Activated T-helper 1 cell treated with anti-CD3 and anti-CD28 coated beads, Interleukin-2, amount 50 U/mL, for 16 hours (primary cell): ENCODE data around the gene RAB4A.
"Not testable (repeated sequence)": the region's sequence is repeated elsewhere in the genome, so short reads cannot be mapped to it uniquely, and the experiment has no call there.

ENCODE experiments used
- DNase-seq, 2 donors: peaks; one replicate each; pipeline ENCODE4 v3.0.0-alpha.2; 2020; ENCODE audit warnings: low read depth in 1 of 2, low spot score in 1 of 2

Gene RAB4A

DNA sequence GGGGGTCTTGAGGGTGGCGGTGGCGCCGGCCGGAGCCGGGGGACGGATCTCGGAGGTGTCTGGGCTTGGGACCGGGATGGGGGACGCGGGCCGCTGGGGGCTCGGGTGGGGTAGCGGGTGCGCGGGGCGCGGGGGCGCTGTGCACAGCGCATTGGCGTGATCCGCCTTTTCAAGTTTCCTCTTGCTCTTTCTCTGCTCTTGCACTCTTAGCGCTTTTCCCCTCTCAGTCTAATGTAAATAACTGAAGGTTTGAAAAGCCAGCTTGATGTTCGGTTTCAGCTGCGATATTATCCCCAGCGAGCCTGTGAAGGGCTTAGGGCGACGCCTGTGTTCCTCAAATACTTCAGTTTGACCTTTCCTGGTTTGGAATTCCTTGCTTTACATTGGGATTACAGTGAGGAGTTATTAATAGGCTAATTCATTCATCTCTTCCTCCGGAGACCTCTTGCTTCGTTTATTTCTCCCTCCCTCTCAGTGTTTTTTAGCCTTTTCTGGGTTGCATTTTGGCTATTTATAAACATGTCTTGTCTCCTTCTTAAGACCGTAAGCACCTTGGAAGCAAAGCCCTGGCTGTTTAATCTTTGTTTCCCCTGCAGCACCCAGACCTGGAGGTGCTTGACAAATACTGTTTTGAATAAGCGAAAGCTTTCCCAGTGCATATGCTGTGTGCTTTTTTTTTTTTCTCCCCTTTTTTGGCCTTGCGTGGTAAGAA lies 693 bp downstream of the RAB4A start:
- peak in 1 of 2 donors; percentile 11 for DNase-seq

DNA sequence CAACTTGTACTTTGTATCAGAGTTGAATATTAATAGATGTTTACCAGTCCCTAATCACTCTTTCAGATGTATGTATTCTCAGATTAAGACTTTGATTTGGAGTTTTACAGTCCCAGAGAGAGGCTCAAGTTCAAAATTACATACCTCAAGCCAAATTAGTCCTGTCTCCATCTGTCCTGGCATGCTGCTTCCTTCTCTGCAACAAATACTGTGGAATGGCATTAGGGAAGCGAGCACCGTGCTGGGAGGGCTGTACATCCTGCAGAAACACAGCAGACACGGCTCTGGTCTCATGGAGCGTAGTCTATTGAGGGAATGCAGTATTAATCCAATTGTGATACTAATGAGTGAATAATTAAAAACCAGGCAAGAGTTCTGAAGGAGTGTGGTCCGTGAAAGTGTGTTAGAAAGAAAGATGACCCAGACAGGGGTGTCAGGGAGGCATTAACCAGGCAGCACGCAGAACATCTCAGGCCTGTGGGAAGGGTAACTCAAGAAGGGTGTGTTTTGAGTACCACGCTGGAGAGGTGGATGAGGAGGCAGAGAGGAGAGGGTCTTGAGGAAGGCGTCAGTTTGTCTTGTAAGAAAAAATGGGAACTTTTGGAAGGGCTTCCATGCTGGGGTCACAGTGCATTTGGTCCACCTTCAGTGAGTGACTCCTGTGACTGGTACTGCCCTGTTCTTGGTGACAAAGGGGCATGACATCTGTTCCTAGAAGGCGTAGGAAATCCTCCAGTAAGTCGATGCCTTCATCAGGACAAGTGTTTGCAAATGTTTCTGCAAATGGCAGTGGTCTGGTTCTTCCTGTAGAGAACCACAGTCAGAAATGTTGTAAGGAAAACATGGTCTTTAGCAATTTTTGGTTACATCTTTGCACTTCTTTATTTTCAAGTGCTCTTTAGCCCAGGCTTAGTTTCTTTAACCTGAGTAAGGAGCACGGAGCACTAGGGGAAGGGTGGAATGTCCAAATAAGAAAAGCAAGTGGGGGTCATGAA lies 1.6 kb downstream of the RAB4A start:
- no peak for DNase-seq

DNA sequence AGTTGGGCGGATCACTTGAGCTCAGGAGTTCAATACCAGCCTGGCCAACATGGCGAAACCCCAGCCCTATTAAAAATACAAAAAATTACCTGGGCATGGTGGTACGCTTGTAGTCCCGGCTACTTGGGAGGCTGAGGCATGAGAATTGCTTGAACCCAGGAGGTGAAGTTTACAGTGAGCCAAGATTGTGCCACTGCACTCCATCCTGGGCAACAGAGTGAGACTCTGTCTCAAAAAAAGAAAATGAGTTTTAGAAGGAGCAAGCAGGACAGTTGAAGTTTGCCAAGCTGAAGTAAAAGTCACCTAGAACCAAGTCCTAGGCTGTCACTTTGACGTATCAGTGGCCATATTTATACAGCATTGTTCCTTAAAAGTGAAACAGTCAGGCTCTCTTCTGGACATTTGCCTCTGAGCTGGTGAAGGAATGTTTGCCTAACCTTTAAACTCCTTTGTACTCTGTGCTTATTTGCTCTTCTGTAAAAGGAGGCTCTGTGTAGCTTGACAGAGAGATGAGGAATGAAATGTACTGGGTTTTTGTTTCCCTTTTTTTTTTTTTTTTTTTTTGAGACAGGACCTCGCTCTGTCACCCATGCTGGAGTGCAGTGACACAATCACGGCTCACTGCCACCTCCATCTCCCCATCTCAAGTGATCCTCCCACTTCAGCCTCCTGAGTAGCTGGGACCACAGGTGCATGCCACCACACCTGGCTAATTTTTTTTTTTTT lies 2.8 kb downstream of the RAB4A start:
- DNase-seq = no peak

DNA sequence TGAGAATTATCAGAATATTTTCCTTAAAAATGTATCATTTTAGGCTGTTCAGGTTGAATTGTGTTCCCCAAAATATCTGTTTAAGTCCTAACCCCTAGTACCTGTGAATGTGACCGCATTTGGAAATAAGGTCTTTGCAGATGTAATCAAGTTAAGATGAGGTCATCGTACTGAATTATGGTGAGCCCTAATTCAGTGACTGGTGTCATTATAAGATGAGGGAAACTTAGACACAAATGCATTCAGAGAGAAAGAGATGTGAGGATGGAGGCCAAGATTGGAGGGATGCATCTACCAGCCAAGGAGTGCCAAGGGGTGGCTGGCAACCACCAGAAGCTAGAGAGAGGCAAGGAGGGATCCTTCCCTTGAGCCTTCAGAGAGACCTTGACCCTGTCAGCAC lies 4.1 kb downstream of the RAB4A start:
- no peak for DNase-seq

DNA sequence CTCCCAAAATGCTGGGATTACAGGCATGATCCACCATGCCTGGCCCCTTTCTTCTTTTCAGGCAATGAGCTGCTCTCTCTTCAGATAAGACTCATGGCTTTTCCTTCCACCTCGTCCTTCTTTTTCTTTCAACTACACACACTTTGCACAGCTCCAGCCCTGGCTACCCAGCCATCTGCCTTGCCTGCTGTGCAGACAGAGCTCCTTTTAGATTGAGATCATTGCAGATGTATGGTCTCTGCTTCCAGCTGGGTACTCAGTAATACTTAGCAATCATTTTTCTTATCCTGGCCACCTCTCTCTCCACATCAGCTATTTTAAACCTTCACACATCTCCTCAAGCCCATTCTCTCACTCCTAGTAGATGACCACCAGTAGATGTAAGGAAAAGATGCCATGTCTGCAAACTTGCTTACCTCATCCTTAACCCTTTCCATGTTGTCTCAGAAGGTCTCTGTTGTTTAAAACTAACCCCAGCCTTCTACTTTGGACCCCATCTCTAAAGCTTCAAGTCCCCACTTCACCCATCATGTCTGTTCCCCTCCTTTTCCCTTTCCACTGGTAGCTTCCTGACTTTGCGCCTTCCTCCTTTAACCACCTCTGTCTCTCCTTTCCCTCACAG lies 7.3 kb downstream of the RAB4A start:
- DNase-seq = no peak

DNA sequence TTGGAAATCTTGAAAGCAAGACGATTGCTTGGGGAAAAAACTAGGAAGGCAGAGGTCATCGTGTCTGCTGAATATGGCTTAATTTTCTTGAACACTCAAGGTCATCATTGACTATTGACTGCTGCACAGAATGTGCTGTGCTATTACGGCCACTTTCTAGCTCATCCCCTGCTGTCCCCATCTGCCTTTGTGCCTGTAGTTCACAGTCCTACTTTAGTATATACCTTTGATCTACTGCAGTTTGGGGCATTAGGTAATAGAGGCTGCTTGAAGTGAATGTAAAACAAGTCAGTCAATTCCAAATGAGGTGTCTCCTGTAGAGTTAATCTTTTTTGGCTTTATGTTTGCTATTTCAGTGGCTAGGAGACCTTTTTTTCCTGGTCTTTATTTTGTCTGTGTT lies 8.3 kb downstream of the RAB4A start:
- no peak for DNase-seq

DNA sequence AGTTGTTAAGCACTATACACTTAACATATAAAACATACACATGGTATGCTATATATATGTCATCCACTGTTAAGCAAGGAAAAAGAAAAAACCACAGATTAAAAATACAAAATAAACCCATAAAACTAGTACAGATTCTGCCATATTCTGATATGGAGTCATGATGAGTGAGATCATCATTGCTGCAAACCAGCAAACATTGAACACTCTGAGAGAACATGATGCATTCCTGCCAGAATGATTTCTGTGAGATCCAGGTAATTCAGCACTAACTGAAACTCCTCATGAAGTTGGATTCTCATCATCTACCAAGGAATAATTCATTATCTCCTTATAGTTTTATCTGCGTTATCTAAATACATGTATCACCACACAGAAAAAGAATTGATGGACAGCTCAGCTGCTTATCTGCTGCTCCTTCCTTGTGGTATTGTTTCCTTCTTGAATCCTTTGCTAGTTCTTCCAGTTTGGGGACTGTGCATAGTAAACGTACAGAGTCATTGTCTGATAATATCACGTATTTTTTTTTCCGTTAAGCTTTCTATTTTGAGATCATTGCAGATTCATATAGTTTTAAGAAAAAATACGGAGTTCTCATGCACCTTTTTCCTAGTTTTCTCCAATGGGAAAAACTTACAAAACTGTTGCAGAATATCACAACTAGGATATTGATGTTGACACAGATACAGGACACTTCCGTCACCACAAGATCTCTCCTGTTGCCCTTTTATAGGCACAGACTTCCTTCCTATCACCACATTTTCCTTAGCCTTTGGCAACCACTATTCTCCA lies 9.3 kb downstream of the RAB4A start:
- DNase-seq = no peak

DNA sequence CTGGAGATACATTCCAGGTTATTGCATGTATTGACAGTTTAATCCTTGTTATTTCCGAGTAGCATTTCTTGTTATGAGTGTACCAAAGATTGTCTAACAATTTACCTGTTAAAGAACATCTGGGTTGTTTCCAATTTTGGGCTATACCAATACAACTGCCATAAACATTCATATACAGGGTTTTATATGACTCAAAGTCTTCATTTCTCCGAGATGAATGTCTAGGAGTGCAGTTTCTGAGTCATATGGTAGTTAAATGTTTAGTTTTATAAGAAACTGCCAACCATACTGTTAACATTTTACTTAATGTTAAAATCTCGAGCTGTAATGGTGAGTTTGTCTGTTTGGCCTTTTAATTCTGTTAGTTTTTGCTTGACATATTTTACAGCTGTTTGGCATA lies 10.0 kb downstream of the RAB4A start:
- DNase-seq = no peak

DNA sequence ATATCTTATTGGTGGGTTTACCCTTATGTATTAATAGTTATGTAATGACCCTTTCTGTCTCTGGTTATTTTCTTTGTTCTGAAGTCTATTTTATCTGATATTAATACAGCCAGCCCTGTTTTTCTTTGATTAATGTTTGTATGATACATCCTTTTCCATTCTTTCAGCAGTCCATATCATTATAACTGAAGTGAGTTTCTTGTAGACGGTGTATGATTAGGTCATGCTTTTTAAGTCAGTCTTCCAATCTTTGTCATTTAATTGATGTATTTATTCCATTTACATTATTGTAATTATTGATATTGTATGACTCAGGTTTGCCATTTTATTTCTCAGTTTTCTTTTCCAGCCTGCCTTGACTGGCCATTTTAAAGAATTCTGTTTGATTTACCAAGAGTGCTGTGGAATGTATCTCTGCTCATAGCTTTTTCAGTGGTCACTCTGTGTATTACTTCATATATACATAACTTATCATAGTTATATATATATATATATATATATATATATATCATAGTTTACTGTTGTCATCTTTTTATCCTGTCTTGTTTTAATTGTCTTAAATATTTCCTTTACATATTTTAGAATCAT lies 10.5 kb downstream of the RAB4A start:
- DNase-seq = no peak

DNA sequence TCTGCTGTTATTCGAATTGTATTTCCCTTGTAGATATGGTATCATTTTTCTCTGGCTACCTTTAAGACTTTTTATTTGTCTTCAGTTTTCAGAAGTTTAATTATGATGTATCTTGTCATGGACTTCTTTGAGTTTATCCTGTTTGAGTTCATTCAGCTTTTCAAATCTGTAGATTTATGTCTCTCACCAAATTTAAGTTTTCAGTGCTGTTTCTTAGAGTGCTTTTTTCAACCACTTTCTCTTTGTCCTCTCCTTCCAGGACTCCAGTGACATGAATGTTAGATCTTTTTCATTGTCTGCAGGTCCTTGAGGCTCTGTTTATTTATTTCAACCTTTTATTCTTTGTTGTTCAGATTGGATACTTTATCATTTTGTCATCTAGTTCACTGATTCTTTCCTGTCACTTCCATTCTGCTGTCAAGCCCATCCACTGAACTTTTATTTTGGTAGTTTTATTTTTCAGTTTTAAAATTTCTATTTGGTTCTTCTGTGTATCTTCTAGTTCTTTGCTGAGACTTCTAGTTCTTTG lies 11.4 kb downstream of the RAB4A start:
- DNase-seq = no peak

DNA sequence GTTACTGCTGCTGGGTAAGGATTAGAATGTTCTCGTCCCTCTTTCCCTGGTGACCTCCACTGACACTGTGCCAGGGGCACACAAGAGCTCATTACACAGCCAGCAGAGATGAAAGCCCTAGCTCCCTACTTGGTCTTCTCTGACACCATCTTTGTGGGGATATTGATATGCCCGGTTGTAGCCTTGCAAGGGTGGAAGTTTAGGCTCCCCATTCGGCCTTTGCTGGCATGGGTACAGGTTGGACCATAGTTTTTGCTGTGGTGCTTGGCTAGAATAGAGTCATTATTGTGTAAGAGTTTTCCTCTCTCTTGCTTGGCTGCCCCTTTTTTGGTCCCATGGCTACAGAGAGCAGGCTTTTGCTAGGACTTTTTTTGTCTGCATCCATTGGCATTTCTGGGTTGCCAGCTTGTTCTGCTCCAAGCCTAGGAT lies 12.3 kb downstream of the RAB4A start:
- DNase-seq = no peak

DNA sequence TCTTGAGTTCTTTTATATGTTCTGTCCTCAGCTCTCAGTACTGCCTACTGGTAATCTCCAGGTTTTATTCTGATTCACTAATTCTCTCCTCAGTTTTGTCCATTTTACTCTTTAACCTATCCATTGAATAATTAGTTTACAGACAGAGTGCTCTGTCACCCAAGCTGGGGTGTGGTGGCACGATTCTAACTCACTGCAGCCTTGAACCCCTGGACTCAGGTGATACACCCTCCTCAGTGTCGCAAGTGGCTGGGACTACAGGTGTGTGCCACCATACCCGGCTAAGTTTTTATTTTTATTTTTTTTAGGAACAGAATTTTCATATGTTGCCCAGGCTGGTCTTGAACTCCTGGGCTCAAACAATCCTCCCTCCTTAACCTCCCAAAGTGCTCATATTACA lies 14.0 kb downstream of the RAB4A start:
- no peak for DNase-seq

DNA sequence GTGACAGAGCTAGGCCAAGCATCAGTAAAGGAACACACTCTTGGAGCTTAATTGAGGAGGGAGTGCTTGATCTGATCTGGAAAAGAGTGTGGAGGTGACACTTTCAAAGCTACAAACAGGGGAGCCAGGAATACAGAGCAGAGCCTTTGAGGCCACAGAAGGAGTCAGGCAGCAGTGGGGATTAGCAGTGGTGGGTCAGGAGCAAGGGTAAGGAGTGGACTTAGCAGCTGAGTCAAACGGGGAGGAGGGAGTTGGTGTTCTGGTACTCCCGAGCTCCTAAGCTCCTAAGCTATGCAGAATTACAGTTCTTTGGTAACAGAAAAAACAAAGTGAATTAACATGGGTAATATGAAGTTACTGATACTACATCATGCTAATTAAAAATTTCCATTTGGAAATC lies 14.5 kb downstream of the RAB4A start:
- no peak for DNase-seq

DNA sequence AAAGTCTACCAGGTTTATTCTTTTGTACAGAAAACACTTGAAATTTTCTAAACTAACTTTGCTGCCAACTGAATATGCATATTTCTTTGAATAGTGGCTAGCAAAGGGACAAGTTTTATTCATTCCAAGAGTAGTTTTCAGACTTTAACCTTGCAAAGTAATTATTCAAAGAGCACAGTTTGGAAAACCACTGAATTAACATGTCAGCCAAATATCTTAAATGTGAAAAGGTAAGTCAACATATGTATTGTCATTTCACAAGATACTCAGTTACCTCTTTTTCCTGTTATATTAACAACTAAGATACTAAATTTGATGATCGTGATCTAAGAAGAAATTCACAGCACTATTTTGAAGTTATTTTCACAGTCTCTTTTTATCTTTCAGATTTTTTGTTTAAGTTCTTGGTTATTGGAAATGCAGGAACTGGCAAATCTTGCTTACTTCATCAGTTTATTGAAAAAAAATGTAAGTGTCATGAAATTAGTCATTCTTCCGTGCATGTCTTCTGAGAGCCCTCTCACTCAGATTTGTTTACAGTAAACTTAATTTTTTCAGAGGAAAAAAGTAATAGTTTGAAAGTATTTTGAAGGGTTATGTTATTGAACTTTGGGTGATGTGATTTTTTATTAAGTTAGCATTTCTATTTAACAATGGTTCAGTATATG lies 15.3 kb downstream of the RAB4A start:
- DNase-seq = no peak

DNA sequence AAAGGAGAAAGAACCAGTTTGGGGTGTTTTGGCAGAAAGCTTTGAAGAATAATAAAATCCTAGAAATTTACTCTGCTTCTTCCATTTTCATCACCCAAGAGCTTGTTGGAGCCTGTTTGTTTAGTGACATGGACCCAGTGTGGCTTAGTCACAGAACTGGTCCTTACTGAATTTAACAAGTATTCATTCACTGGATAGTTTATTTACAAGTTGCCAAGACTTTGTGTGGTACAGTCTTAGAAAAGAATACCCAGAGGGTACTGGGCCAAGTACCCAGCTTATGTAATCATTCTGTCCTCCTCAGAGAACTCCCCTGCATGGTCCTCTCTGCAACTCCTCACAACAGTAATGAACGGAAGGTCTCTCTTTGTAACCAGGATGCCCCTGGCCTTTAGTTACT lies 16.4 kb downstream of the RAB4A start:
- no peak for DNase-seq

DNA sequence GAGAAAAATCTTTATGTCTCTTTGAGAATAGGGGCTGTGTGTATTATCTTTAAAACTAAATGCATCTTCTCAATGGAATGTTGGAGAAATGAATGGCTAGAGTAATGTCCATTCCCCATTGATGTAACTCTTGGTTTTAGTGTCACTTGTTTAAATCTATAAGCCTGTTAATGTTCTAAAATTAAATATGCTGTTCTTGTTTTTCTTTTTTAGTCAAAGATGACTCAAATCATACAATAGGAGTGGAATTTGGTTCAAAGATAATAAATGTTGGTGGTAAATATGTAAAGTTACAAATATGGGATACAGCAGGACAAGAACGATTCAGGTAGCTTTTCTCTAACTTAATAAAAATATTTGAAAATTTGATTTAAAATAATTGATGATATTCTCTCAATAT lies 17.6 kb downstream of the RAB4A start:
- DNase-seq = no peak

DNA sequence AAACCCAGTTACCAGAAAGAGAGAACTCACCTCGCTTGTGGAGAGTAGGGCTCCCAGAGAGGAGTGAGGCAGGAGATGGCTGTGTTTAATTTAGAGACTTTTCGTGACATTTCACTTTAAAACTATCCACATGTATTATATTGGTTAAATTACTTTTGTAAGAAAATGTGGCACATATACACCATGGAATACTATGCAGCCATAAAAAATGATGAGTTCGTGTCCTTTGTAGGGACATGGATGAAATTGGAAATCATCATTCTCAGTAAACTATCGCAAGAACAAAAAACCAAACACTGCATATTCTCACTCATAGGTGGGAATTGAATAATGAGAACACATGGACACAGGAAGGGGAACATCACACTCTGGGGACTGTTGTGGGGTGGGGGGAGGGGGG lies 20.8 kb downstream of the RAB4A start:
- not testable (repeated sequence) for DNase-seq

DNA sequence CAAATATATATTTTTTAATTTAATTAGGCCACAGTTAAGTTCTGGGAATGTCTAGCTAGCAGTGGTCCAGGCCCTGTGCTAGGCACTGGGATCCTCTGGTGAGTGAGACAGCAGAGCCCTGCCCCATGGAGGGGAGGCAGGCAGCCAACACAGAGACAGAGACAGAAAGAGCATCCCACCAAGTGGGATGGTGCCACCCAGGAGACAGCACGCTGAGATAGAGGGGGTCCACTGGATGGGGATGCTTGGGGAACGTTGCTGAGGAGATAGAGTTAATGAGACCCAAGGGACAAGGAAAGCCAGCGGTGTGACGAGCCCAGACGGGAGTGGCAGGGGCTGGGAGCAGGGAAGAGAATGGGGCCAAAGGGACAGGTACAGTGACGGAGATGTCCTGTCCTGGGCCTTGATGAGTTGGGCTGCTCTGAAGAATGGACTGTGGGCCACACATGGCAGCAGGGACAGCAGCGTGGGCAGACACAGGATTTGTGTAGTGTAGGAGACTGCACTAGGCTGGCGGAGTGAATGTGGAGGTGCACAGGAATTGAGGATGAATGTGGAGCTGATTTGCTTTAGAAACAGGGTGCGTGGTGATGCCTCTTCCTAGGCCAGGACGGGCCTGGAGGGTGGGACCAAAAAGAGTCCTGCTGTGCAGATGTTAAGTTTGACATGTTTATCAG lies 22.8 kb downstream of the RAB4A start:
- DNase-seq = no peak

DNA sequence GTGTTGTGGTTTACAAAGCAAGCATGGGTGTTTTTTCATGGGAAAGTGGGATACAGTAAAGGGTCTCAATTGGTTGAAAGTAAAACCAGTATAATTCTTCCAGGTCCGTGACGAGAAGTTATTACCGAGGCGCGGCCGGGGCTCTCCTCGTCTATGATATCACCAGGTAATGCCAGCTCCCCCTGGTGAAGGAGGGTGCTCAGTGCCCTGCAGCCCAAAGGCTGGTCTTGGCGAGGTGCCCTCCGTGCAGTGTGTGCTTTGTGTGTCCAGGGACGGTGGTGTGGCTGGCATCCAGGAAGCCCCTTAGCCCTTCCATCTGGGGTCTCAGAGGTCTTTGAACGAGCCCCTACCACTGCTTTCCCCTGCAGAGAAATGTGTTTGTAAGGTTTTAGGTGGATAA lies 24.8 kb downstream of the RAB4A start:
- DNase-seq = no peak
